ENCODE results near the gene ACAP2.

DNA sequence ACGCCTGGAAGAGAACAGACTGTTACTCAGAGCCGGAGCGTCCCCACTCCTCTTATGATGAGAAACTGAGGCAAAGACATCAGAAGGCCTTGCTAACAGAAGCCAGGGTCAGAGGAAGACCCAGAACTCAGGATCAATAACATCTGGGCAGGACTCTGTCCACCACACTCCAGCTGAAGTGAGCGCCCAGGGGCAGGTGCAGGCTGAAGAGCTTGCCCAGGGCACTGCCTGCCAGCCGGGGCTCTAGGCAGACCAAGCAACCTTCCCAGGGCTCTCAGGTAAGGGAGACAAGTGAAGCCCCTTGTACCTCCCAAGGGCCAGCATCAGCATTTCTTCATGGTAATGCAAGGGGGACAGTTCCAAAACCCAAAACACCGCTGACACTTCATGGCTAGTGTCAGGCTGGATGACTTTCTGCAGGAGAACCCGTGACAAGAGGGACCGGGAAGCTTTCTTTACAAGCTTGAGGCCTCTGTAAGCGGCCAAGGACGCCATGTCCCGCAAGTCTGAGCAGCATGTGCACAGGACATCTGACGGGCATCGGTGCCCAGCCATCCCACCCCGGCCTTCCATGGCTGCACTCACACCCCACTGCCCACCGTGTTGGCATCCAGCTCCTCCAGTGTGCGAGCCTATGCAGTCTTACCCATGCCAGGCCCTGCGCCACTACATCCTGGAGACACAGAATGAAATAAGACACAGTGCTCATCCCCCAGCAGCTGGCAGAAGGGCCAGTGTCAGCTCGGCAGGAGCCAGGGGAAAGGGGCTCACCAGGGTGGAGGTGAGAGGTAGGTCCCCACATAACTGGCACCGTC lies 186.0 kb downstream of the ACAP2 start:
- TF ChIP-seq, protein P1, sequence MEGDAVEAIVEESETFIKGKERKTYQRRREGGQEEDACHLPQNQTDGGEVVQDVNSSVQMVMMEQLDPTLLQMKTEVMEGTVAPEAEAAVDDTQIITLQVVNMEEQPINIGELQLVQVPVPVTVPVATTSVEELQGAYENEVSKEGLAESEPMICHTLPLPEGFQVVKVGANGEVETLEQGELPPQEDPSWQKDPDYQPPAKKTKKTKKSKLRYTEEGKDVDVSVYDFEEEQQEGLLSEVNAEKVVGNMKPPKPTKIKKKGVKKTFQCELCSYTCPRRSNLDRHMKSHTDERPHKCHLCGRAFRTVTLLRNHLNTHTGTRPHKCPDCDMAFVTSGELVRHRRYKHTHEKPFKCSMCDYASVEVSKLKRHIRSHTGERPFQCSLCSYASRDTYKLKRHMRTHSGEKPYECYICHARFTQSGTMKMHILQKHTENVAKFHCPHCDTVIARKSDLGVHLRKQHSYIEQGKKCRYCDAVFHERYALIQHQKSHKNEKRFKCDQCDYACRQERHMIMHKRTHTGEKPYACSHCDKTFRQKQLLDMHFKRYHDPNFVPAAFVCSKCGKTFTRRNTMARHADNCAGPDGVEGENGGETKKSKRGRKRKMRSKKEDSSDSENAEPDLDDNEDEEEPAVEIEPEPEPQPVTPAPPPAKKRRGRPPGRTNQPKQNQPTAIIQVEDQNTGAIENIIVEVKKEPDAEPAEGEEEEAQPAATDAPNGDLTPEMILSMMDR (IDR thresholded peaks at IDR 0.05; ENCODE audit: insufficient read depth, low read length), result no peak
- no peak for TF ChIP-seq POLR2AphosphoS5 (IDR thresholded peaks at IDR 0.05; ENCODE audit: low read depth)
